Ovary (tissue), 9 donors: Measurements from ENCODE around the gene CCNI2. TPM values are rescaled to one million over a fixed set of nuclear protein-coding genes. Genes with fewer than 3 reads are reported as not detected.
A peak's percentile ranks its signal among the peaks of the same experiment; 100 is the strongest.

Source experiments
- DNase-seq, 5 donors: peaks; one replicate each; pipeline ENCODE4 v3.0.0-alpha.2; 2019 to 2020
- H3K27ac ChIP-seq, 2 donors: fragments of 200-600 bp; one replicate each; pipeline versions ENCODE4 v1.5.1 to v1.8.0; 2019 to 2022
- H3K27me3 ChIP-seq: fragments of 200-600 bp; one replicate; pipeline ENCODE4 v1.8.0; 2022
- H3K36me3 ChIP-seq: fragments of 200-600 bp; sonication (generic); one replicate; pipeline ENCODE4 v1.5.1; 2019
- H3K4me1 ChIP-seq: one replicate; pipeline ENCODE4 v1.8.1; 2013; ENCODE audit warnings: mild to moderate bottlenecking, moderate library complexity; ENCODE audit not compliant: insufficient read depth
- H3K4me3 ChIP-seq: fragments of 200-600 bp; sonication (generic); one replicate; pipeline ENCODE4 v1.5.1; 2017
- H3K9me3 ChIP-seq, 2 donors: fragments of 200-600 bp in 1 of 2; sonication (generic) in 1 of 2; one replicate each; pipeline versions ENCODE4 v1.5.1 to v1.8.1; 2013 to 2019; ENCODE audit warnings: mild to moderate bottlenecking in 1 of 2, moderate library complexity in 1 of 2
- EP300 ChIP-seq: sonication (generic); formaldehyde crosslinking; IDR thresholded peaks from one replicate; pipeline ENCODE4 v1.6.1; 2017; ENCODE audit warnings: antibody characterized with exemption
- POLR2A ChIP-seq: fragments of 450-650 bp; IDR thresholded peaks from one replicate; pipeline ENCODE4 v1.6.1; 2017; ENCODE audit warnings: antibody characterized with exemption, mild to moderate bottlenecking, moderate library complexity
- WGBS, 3 donors: extraction: QIAGEN DNeasy Blood & Tissue Kit in 1 of 3; methylation state at CpG; one replicate each; pipeline versions ENCODE4 v1.1.5 to v1.1.7; 2013 to 2017; 5-methylcytosine and 5-hydroxymethylcytosine counted together
- intact Hi-C, 4 donors: fragments of 100-400 bp; cut with DNase I; formaldehyde crosslinking; loops; one replicate each; pipeline versions ENCODE4 v1.11.0 to v1.15.1; 2022 to 2023
- polyA plus RNA-seq, 2 donors: library from polyadenylated mRNA; stranded (reverse); fragments of 200-250 nt in 1 of 2; fragments of 350-450 nt in 1 of 2; fragmentation: Illumina TruSeq in 1 of 2; extraction: RNeasy Lipid Tissue Mini Kit (QIAGEN cat#74804) in 1 of 2; gene quantifications; one replicate each; pipeline ENCODE4 v1.2.3, GENCODE V29; 2013 to 2014
- total RNA-seq, 7 donors: library from RNA; depleted of rRNA in 2 of 7; stranded (reverse); fragments of >200 nt in 2 of 7; fragmentation: NEBNext Ultra II Directional in 3 of 7; extraction: Animal tissue kit (Norgen Biotek cat#: 25700) in 3 of 7; gene quantifications; one replicate each; pipeline versions ENCODE4 v1.1.0 to v1.2.4, GENCODE V29; 2016 to 2023
- TF ChIP-seq, protein P1 (sequence below), 3 donors: fragments of 450-650 bp in 2 of 3; fragments of 200-600 bp in 1 of 3; IDR thresholded peaks; one replicate each; pipeline versions ENCODE4 v1.5.1 to v1.8.0; 2016 to 2022; ENCODE audit warnings: antibody characterized with exemption in 3 of 3, mild to moderate bottlenecking in 1 of 3
- donor health status: DM: no; HTN: no; CAD: no; lungs with moderate emphysema.
- donor health status: DM: no; HTN: no; CAD: no.
- donor health status: Bipolar disorder and iron deficiency.
- donor health status: DM: yes; HTN: yes; CAD: no.
- donor health status: DM: no; HTN: no; CAD: no.
- donor health status: DM: yes; HTN: yes; CAD: no.

Gene CCNI2
- total and polyA plus RNA-seq, 9 donors, result 0.10 to 1.4 (median 0.49) TPM; not detected in 5

DNA sequence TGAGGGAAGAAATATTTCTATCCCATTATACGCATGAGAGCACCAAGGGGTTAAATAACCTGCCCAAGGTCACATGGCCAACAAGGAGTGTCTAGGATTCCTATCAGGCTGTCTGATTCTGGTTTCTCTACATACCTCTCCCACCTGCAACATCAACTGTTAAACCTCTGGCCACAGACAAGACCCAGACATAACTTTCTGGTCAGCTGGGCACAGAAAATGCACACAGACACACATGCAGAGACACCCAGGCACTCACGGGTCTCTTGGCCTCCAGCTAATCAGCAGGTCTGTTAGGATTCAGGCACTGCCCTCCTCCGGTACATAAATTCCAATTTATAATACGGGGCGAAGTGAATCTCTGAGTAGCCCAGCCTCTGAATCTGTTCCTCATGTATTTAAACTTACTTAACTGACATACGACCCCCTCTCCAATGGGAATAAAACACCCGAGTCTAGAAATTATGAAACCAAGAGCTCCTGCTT lies 28.3 kb downstream of the CCNI2 start:
- intact Hi-C loops, result loop anchor here in 1 of 4 donors (5.0 kb wide), 1 partner anchor 47 kb away; no protein-coding TSS in a partner anchor

GRCh38 chr5:132776131-132776937 lies 29.1 kb downstream of the CCNI2 start:
- Histone ChIP-seq H3K27ac (peak overlapping the region; percentile 67 to 78), H3K9me3 (no peaks in the 10 kb centered on the region), H3K4me1 (peaks cover 12% of the 10 kb centered on the region), H3K27me3 (no peaks in the 10 kb centered on the region), H3K4me3 (peak overlapping the region; percentile 80), H3K36me3 (no peaks in the 10 kb centered on the region)
- intact Hi-C loops, result loop anchor here in 1 of 4 donors (5.0 kb wide), 1 partner anchor 46 kb away; no protein-coding TSS in a partner anchor
- DNase-seq, result peak; percentile 26 to 67 (median 53)
- 2 to 3% (median 2%) methylated on average over 29 to 39 of the region's 39 CpGs for WGBS, 3 donors
- TF ChIP-seq POLR2A (no peak), EP300 (no peak)
- TF ChIP-seq, protein P1, sequence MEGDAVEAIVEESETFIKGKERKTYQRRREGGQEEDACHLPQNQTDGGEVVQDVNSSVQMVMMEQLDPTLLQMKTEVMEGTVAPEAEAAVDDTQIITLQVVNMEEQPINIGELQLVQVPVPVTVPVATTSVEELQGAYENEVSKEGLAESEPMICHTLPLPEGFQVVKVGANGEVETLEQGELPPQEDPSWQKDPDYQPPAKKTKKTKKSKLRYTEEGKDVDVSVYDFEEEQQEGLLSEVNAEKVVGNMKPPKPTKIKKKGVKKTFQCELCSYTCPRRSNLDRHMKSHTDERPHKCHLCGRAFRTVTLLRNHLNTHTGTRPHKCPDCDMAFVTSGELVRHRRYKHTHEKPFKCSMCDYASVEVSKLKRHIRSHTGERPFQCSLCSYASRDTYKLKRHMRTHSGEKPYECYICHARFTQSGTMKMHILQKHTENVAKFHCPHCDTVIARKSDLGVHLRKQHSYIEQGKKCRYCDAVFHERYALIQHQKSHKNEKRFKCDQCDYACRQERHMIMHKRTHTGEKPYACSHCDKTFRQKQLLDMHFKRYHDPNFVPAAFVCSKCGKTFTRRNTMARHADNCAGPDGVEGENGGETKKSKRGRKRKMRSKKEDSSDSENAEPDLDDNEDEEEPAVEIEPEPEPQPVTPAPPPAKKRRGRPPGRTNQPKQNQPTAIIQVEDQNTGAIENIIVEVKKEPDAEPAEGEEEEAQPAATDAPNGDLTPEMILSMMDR (IDR thresholded peaks at IDR 0.05), result no peak

More for the DNA sequence above, 28.3 kb downstream of the CCNI2 start:
- TF ChIP-seq POLR2A, result no peak
- TF ChIP-seq EP300, result no peak
- TF ChIP-seq, protein P1 (IDR thresholded peaks at IDR 0.05), result no peak
- Histone ChIP-seq H3K9me3 (no peaks in the 10 kb centered on the region), H3K4me1 (peaks cover 16% of the 10 kb centered on the region), H3K4me3 (peak overlapping the region; percentile 80), H3K27me3 (no peaks in the 10 kb centered on the region), H3K27ac (peak overlapping the region in 1 of 2 donors; percentile 78), H3K36me3 (no peaks in the 10 kb centered on the region)
- no peak for DNase-seq
- 28 to 29% (median 29%) methylated on average over 7 of the region's 7 CpGs for WGBS, 3 donors

- Histone ChIP-seq H3K4me3 (peak overlapping the region; percentile 80), H3K4me1 (peaks cover 7% of the 10 kb centered on the region), H3K27ac (peak overlapping the region; percentile 67 to 78), H3K36me3 (no peaks in the 10 kb centered on the region), H3K27me3 (no peaks in the 10 kb centered on the region), H3K9me3 (no peaks in the 10 kb centered on the region)
- TF ChIP-seq EP300, result no peak
- TF ChIP-seq, protein P1 (IDR thresholded peaks at IDR 0.05), result no peak
- TF ChIP-seq POLR2A, result no peak
- intact Hi-C loops, result loop anchor here in 1 of 4 donors (5.0 kb wide), 1 partner anchor 45 kb away; no protein-coding TSS in a partner anchor
- peak in 1 of 5 donors; percentile 41 for DNase-seq
- WGBS, 3 donors, result 0 to 1% (median 0%) methylated on average over 5 to 40 of the region's 40 CpGs
These were observed 29.6 kb downstream of the CCNI2 start for GRCh38 chr5:132776938-132777208.

DNA sequence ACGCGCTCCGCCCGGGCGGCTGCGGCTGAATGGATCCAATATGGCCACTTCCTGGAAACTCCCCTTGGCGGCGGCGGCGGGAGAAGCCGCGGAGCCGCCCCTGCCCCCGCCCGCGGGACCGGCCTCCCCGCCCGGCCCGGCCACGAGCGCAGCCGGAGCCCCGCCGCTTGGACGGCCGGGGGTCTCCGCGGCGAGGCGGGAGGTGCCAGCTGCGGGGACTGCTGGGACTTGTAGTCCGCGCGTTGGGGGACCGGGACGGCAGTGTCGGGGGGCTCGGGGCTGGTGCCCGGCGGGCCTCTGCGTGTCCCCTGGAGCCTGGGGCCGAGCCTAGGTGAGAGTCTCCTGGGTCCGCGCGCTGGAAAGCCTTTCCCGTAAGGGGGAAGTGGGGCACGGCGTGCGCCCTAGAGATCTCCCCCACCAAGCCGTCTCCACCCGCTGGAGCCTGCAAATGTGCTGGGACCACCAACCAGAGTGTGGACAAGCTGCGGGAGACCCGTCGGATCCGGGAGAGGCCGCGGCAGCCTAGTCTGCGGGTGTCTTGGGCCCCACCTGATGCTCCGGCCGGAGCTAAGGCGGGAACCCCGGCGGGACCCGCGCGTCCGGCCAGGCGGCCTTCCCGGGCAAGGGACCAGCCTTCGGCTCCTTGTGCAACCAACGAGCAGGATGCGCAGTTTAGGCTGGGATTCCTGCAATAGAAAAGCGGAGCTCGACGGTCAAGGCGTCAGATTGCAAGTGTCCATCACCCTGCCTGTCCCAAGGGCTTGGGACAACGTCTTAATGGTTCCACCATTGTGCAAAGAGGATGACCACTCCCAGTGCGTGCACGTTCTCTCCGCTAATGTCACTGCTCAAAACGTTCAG lies 30.2 kb downstream of the CCNI2 start, which contains the start of gene SEPTIN8:
TSS of gene SEPTIN8 (minus strand) at position 31 of the 861 bp plus-strand sequence. CDS start 102 bp downstream, outside the sequence.
- Histone ChIP-seq H3K27me3 (no peaks in the 10 kb centered on the region), H3K4me1 (peaks cover 5% of the 10 kb centered on the region), H3K9me3 (no peaks in the 10 kb centered on the region), H3K36me3 (no peaks in the 10 kb centered on the region), H3K27ac (peak within 1 kb of the TSS; percentile 67 to 78), H3K4me3 (peak within 1 kb of the TSS; percentile 80)
- peak; percentile 49 to 73 (median 68) for DNase-seq
- WGBS, 3 donors, result 1% methylated on average over 57 to 82 of the region's 82 CpGs
- intact Hi-C loops, result loop anchor here in 1 of 4 donors (5.0 kb wide), 1 partner anchor 45 kb away; no protein-coding TSS in a partner anchor
- TF ChIP-seq, protein P1 (IDR thresholded peaks at IDR 0.05), result no peak
- no peak for TF ChIP-seq POLR2A
- TF ChIP-seq EP300, result no peak
